GM19467 (cell line): Measurements from ENCODE around the gene IRX2.

ENCODE experiments used
- ATAC-seq: cut with Tn5 transposase; IDR thresholded peaks from one replicate; pipeline ENCODE4 v1.9.1; 2021; ENCODE audit warnings: mild to moderate bottlenecking, moderate library complexity; ENCODE audit not compliant: unreplicated experiment

The IRX2 gene

DNA sequence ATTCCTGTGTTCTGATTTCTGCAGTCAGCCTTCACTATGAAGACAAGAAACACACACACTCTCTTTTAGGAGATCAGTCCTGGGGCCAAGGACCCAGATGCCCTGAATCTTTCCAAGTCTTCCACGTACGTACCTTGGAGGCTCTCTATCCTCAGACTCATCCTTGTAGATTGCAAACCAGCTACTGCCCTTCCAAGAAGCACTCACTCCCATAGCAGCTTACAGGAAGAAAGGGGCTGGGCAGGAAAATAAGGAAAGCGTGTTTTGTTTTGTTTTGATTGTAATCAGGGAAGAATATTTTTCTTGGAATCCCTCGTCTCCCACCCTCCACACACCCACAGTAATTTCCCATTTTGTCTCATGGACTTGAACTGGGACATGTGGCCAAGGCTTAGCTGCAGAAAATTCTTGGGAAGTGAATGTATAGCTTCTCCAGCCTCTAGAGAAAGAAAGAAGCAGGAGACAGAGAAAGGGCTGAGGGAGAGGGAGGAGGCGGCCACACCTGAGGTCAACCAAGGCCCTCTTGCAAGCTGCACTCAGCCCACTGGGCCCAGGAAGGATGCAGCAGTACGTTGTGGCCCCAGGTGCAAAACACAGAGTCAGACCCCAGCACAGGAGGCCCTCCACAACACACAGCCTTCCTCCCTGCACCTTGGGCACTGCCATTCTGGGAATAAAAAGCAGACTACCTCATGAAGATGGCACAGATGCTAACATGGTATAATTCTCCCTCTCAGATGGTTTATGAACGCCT, 29.9 kb downstream of the IRX2 start:
- no peak for ATAC-seq

DNA sequence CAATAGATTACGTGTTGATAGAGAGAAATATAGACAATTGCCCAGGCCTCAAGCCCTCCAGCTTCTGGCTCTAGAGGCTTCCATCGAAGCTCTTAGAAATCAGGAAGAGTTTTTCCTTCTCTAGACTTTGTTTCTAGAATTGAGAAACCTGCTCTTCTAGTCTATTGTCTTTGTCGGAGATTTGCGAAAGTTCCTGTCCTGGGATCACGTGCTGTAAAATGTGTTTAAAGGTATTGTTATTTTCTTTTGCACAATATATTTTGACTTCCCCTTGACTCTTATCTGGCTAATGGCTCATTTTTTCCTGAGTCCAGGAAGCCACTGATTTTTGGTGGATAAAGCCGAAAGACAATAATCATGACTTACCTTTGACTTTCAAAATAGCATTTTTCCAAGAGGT, 32.1 kb downstream of the IRX2 start:
- no peak for ATAC-seq

DNA sequence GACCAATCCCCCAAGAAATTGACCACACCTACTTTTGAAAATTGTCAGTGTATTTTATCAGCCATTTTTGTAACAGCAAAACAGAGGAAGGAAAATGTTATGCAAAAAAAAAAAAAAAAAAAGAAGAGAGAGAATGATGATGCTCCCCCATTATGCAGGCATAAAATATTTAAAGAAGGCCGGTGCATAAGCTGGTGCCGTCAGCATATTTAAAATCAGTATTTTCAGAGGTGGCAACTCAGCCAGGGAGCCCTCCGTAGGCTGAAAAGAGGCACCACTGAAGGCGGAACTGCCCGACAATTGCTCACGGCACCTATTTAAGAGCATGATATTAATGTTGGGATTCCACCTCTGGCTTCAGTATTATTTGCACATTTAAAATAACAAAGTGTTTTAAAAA, 33.4 kb downstream of the IRX2 start:
- no peak for ATAC-seq

DNA sequence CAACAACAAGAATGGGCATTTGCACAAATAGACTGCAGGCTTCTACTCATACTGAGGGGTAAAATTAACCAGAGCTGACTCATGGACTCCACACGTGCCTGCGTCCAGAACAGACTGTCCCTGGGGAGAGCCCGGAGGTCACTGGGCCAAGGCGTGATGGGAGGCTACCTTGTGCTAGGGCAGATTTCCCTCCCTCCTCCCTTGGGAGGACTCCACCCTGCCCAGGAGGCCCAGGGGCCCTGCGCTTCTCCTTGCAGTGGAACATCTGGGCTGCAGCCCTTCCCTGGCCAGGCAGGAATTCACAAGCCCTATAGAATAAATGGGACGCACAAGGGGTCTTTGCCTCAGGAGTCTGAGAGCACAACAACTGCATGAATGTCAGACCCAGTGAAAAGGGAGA, 35.6 kb downstream of the IRX2 start:
- no peak for ATAC-seq

DNA sequence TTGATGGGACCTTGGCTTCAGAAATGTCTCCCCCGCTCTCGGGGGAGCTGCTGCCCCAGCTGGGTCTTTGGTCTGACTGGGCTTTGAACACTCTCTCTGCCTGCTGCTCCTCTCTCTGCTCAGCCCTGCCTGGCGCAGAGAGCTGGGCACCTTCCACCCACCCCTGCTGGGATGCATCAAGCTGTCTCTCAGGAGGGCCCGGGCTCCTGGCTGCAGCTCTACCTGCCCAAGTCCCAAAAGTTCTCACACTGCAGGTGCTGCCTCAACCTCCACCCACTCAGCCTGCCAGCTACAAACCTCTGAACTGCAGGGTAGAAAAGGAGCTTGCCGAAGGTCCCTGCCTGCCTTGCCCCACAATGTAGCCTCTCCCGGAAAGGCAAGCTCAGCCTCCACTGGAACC, 36.7 kb downstream of the IRX2 start:
- no peak for ATAC-seq

DNA sequence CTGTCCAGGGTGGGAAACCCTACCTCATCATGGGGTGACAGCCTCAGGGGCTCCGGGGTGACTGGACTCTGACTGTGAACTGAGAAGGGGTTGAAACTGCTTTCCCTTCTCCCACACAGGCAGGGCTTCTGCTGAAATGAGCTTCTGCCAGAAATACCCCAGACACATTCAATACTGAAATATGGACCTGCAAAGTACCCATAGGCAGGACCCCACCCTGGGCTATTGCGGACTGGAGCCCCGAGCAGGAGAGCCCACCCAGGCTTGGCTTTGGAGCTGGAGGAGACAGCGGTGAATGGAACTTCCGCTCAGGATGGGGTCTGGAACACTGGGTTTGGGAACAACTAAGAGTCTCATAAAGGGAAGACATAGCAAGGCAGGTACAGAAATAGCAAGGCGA, 37.5 kb downstream of the IRX2 start:
- ATAC-seq, result no peak

DNA sequence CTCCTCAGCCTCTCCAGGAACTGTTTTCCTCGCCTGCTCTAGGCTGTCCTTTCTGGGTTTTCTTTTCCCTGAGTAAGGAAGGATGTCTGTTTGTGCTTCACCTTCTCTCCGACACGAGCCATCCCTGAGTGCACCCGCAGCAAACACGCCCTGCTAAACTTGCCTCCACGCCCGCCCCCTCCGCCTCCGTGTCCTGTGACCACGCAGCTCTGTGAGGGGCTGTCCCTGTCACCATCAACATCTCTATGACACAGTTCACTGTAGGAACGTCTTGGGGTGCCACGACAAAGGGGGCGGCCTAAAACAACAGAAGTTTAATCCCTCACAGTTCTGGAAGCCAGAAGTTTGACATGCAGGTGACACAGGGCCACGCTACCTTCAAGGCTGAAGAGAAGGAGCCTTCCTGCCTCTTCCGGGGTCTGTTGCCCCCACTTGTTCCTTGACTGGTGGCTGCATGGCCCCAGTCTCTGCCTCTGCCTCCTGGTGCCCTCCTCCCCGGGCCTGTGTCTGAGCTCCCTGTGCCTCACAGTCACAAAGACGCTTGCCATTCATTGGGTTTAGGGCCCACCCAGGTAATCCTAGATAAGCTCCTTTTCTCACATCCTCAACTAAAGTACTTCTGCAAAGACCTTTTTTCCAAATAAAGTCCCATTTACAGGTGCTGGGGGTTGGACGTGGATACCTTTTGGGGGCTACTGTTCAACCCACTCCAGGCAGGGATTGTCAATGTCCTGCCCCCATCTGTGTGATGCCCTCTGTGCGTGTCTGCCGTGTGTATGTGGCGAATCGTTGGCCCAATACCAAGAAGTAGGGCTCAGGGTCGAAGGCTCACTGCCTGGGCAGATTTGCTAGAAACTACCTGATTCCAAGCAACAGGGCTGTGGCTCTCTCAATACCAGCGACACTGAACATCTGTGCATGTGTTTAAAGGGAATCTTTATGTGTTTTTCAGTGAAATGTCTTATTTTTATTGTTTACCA, 39.7 kb downstream of the IRX2 start:
- ATAC-seq, result no peak

DNA sequence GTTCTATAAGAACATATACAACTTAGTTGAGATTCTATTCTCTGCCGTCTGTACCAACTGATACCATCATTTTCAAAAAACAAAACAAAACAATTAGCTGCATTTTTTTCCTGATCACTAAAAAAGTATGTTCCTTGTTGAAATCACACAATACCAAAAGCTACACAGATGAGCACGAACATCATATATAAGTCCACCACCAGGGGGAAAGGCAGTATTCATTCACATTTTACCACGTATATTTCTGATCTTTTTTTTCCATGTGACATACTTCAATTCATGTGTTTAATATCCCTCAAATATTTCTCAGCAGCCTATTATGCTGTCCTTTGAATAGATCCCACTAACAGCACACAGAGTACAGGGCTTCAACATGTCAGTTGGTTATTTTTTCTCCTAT, 40.6 kb downstream of the IRX2 start:
- ATAC-seq, result no peak

DNA sequence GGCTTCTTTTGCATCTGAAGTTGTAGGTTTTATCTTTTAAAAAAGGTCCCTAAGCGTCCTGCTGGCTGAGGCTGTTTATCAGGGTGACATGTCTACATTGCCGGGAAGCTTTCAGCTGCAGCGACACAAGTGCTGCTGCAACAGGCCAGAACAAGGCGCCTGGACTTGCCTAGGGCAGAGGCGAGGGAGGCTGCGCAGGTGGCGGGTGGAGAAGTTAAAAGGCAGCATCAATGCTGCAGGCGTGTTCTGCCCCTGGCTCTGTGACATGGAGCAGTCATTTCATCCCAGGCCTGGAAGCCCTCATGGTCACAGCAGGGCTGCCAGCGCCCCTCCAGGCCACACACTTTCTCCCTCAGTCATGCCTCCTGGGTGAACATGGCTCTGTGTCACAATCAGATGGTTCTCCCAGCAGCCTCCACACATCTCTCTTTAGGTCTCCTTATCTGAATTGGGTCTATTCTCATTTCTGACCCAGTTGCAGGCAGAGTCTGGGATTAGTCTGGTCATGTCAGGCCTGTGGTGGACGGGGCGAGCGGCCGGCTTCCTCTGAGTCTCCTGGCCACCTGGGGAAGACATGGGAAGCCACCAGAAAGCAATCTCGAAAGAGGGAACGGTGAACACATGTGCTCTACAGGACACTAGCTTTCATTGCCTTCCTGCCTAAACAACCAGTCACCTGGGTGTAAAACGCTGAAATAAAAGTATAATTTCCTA, 41.3 kb downstream of the IRX2 start:
- no peak for ATAC-seq

DNA sequence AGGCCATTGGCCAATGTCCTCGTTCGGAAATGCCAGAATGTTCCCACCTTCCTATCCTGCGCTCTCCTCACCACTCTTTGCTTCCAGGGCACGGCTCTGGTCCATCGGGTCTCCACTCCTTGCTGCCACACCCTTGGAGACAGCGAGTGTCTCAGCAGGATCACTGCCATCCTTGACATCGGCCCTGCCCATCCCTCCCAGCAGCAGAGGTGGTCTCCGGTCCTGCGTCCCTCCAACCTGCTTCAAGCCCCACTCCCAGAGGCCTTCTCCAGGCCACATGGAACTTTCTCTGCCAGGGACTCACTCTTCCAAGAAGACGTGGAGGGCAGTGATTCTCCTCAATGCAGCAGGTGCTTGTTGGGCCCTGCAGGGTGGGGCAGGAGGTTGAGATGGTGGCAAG, 42.7 kb downstream of the IRX2 start:
- no peak for ATAC-seq

DNA sequence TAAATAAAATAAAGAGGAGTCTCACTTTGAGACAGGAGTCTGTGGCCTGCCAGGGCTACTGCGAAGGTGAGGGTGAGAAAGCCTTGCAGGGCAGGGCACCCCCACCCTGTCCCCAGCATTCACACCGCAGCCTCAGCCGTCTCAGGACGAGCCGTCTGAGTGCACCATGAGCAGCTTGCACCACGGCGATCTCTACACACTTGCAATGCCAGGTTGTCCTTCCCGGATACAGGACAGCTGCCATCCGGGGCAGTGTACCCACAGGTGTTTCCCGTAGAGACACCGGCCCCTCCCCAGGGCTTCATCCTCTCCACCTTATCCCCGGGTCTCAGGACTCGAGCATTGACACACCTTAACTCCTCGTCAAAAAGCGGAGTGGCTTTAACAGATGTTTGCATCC, 43.3 kb downstream of the IRX2 start:
- no peak for ATAC-seq

DNA sequence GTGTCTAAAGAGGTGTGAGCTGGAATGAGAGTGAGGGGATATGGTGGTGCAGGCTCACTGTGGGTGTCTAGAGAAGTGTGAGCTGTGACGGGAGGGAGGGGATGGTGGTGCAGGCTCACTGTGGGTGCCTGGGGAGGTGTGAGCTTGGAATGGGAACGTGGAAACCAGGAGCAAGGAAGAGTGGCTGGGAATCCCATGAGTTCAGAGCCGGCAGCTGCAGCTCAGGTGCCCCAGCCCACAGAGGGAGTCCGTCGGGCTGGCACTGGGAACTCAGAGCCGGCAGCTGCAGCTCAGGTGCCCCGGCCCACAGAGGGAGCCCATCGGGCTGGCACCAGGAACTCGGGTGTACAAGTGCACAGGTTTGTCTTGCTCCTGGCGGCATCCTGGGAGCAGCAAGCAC, 45.6 kb downstream of the IRX2 start:
- no peak for ATAC-seq

DNA sequence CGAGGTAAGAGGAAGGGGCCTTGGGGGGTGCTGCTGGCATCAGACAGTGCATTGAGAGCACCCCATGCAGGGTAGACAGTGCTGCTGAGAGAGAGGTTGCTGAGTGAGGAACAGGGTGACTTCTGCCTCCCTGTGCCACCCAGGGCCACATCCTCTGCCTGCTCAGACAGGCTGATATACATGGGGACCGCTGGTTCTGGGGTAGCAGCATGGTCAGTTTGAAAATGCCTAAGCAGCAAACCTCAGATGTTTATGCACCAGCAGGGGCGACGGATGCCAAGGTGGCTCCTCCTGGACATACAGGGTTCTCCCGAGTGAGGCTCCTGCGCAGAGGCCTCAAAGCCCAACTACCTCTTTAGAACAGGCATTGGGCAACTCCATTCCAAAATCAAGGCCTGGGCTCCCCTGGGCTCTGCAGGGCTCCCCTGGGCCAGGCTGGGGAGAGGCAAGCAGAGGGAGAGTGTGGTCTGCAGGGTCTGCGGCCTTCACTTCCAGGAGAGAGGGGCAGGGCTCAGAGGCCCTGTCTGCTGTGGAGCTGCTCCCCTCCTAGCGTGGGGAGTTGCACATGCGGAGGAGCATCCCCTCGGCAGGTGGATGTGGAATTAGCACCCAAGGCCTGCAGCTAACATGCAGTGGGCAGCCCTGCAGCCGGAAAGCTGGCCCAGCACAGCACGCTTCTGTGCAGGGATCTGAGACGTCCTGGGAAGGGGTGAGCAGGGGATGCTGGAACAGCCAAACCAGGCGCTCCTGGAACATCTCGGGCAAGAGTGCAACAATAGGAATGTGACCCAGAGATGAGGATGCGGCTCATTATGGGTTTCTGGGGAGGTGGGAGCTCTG, 46.5 kb downstream of the IRX2 start:
- no peak for ATAC-seq

DNA sequence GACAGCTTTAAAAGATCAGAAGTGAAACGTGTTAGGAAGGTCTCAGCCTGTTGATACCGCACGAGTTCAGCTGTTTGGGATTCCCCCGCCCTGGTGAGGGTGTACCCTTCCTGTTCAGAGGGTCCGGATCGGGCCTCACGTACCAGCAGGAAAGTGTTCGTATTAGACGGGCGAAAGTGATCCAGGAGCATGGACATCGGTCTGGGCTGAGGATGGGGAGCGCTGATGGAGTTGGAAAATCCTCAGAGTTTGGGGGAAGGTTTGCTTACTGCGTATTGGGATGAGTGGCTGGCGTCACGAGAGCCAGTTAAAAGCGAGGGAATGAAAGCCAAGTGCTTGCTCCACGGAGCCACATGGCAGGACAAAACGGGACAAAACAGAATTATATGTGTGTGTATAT, 47.4 kb downstream of the IRX2 start:
- ATAC-seq, result no peak

DNA sequence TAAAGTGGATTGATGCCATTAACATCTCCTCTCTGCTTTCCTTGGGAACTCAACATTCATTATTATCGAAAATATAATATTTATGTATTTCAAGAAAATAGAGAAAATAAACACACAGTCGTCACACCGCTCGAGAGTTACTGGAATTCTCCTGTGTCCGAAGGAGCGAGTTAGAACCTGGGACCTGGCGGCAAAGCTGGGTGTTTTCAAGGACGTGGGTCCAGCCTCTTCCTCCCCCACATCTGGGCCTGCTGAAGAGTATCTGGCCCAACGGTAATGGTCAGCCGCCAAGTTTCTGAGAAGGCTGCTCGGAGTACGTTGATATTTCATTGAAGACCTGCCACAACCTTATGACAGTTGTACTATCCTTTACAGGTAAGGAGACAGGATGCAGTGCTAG, 47.9 kb downstream of the IRX2 start:
- no peak for ATAC-seq

DNA sequence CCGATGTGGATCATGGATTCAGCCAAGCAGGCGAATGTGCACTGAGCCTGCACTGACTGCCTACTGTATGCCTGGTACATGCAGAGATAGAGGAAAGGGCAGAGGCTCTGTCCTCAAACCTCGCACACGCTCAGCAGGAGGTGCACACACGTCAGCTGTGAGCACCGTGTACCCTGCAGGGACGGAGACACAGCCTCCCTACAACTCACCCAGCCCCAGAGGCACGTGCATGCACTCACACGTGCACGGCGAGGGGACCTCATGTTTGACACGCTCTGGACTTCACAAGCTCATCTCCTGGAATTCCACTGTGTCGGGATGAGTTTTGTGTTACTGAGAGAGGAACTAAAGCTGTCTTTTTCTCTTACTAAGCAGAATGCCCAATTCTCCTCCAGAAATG, 48.4 kb downstream of the IRX2 start:
- no peak for ATAC-seq

DNA sequence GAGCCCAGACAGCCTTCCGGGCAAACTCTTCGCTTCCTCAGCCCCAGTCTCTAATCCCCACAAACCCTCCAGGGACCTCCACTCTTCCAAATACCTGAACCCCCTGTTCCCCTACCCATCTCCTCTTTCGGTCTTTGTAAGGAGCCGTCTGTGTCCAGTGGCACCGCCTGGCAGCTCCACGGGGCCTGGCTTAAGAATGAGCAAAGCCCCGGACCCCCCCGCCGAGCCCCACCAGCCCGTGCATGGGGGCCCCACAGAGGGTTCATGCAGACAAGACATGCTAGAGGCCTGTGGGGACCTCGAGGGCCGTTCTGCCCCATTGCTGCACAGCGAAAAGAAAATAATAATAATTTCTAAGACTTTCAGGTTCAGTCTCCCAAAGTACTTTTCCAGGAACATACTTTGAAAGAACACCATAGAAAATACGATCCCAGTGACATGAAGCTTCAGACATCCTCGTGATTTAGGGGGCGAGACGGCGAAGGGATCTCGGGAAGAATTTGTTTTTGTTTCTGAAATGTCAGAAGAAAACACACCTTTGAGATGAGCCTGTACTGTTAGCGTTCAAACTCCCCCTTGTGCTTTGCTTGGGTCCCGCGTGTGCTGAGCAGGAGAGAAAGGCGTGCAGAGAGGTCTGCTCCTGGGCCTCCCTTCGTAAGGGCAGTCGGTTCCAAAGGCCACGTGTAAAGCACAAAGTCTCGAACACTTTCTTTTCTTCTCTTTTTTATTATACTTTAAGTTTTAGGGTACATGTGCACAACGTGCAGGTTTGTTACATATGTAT, 49.2 kb downstream of the IRX2 start:
- no peak for ATAC-seq

DNA sequence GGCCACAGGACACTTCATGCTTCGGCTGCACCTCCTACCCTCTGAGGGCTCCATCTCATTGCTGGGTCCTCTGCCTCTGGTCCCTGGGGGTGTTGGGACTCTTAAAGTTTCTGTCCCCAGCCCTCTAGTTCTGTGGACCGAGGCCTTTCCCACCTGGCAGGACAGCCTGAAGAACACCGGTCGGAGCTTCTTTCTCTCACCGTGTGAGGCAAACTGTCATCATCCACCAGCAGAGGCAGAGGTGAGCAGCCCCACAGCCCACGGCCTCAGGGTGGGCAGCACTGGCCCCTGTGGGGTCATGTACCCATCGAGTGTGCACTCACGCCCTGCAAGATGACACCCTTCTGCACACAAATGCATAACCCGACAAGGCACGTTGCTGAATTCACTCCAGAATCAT, 49.9 kb downstream of the IRX2 start:
- ATAC-seq, result no peak

DNA sequence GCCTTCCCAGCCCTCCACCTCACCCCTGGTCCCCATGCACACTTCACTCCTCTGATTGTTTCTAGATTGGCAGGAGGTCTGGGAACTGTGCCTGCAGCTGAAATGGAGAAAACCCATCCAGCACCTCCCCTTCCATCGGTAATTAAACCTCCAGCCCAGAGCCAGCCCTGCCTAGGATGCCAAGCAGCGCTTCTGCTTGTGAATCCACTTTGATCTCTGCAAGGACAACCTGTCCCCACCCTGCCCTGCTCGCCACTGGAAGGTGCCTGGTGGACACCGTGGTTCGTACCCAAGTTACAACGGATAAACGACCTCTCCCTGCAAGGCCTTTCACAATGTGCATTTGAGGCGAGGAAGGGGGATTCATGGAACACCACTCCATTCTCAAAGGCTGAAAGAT, 50.6 kb downstream of the IRX2 start:
- ATAC-seq, result no peak

DNA sequence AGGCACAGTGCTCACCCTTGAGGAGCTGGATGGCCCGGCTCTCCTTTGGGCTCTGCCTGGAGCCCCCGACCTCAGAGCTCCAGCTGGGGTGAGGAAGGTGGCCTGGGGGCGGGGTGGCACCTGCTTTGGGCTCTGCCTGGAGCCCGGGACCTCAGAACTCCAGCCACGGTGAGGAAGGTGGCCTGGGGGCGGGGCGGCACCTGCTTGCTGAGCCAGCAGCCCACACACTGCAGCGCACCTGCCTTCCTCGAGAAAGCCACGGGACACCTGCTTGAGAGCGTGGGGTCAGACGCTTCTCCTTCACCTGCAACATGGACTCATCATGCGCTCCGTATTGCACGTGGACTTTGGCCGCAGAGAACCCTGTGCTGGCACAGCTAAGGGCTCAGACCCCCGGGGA, 51.8 kb downstream of the IRX2 start:
- ATAC-seq, result no peak
